ENCODE data around the gene LDHAL6A. TPM values are rescaled to one million over a fixed set of nuclear protein-coding genes. Genes with fewer than 3 reads are reported as not detected.

Gene LDHAL6A
- polyA plus RNA-seq, 1 donor from 2014 or later, result not detected

DNA sequence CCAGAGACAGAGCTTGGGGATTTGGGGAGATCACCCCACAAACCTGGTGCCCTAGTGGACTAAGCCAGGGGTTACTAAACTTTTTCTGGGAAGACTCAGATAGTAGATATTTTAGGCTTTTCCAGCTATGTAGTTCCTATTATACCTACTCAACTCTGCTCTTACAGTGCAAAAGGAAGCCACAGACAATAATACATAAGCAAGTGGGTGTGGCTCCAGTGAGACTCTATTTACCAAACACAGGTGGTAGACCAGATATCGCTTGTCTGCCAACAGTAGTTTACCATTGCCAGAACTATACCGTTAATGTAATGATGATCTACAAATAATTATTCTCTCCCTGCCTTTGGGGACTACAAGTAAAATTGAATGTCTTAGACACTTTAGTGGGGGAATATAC, 36.6 kb upstream of the LDHAL6A start:
- Histone ChIP-seq H3K79me2 (replicated peaks; ENCODE audit: insufficient read depth, low read length) (no peaks in the 10 kb centered on the region), H2AFZ (ENCODE audit: low read depth, low read length) (no peak overlapping the region), H4K20me1 (ENCODE audit: insufficient read depth) (no peaks in the 10 kb centered on the region), H3K9me2 (ENCODE audit: insufficient read depth, low read length) (no peaks in the 10 kb centered on the region), H3K36me3 (ENCODE audit: insufficient read depth, low read length) (no peaks in the 10 kb centered on the region), H3K4me3 (ENCODE audit: low read length) (no peak overlapping the region), H3K9ac (ENCODE audit: low read length) (no peak overlapping the region), H3F3A (ENCODE audit: insufficient read depth, low read length, poor library complexity, severe bottlenecking) (no peaks in the 10 kb centered on the region), H3K9me3 (ENCODE audit: low read length) (no peaks in the 10 kb centered on the region), H3K27me3 (ENCODE audit: insufficient read depth, low read depth, low read length) (no peaks in the 10 kb centered on the region), H3K27ac (ENCODE audit: low read length) (no peak overlapping the region), H3K4me2 (ENCODE audit: low read length) (no peak overlapping the region)
- TF ChIP-seq SMC3 (conservative IDR thresholded peaks at IDR 0.05; ENCODE audit: poor library complexity), result no peak
- TF ChIP-seq MXI1 (conservative IDR thresholded peaks at IDR 0.05; ENCODE audit: poor library complexity, severe bottlenecking), result no peak
- TF ChIP-seq, protein P1, sequence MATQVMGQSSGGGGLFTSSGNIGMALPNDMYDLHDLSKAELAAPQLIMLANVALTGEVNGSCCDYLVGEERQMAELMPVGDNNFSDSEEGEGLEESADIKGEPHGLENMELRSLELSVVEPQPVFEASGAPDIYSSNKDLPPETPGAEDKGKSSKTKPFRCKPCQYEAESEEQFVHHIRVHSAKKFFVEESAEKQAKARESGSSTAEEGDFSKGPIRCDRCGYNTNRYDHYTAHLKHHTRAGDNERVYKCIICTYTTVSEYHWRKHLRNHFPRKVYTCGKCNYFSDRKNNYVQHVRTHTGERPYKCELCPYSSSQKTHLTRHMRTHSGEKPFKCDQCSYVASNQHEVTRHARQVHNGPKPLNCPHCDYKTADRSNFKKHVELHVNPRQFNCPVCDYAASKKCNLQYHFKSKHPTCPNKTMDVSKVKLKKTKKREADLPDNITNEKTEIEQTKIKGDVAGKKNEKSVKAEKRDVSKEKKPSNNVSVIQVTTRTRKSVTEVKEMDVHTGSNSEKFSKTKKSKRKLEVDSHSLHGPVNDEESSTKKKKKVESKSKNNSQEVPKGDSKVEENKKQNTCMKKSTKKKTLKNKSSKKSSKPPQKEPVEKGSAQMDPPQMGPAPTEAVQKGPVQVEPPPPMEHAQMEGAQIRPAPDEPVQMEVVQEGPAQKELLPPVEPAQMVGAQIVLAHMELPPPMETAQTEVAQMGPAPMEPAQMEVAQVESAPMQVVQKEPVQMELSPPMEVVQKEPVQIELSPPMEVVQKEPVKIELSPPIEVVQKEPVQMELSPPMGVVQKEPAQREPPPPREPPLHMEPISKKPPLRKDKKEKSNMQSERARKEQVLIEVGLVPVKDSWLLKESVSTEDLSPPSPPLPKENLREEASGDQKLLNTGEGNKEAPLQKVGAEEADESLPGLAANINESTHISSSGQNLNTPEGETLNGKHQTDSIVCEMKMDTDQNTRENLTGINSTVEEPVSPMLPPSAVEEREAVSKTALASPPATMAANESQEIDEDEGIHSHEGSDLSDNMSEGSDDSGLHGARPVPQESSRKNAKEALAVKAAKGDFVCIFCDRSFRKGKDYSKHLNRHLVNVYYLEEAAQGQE (IDR thresholded peaks at IDR 0.05; ENCODE audit: borderline replicate concordance), result no peak
- TF ChIP-seq TAF1 (IDR thresholded peaks at IDR 0.05; ENCODE audit: low read depth), result no peak
- TF ChIP-seq RAD21 (conservative IDR thresholded peaks at IDR 0.05), result no peak

DNA sequence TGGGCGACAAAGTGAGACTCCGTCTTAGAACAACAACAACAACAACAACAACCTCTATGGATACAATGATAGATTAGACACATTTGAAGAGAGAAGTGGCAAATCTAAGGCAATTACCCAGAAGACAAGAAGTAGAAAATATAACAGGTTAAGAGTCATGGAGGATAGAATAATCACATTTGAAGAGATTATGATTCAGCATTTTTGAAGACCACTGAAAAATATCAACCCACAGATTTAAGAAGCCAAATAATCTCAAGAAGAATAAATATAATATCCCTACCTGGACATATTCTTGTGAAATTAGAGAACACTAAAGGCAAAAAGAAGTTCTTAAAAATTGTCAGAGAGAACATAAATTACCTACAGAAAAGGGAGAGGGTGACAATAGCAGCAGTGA, 35.6 kb upstream of the LDHAL6A start:
- H3F3A ChIP-seq (ENCODE audit: insufficient read depth, low read length, poor library complexity, severe bottlenecking), result no peaks in the 10 kb centered on the region
- H3K79me2 ChIP-seq (replicated peaks; ENCODE audit: insufficient read depth, low read length), result no peaks in the 10 kb centered on the region
- no peak for TF ChIP-seq POLR2AphosphoS5 (IDR thresholded peaks at IDR 0.05)
- TF ChIP-seq EZH2 (IDR thresholded peaks at IDR 0.05; ENCODE audit: borderline replicate concordance, insufficient read depth, low read length, poor library complexity, severe bottlenecking), result no peak
- TF ChIP-seq MXI1 (conservative IDR thresholded peaks at IDR 0.05; ENCODE audit: poor library complexity, severe bottlenecking), result no peak
- H3K36me3 ChIP-seq (ENCODE audit: insufficient read depth, low read length), result no peaks in the 10 kb centered on the region
- H4K20me1 ChIP-seq (ENCODE audit: insufficient read depth), result no peaks in the 10 kb centered on the region
- no peak overlapping the region for H3K4me3 ChIP-seq (ENCODE audit: low read length)
- no peaks in the 10 kb centered on the region for H3K27me3 ChIP-seq (ENCODE audit: insufficient read depth, low read depth, low read length)
- H3K4me2 ChIP-seq (ENCODE audit: low read length), result no peak overlapping the region
- H3K9ac ChIP-seq (ENCODE audit: low read length), result no peak overlapping the region
- no peak overlapping the region for H3K27ac ChIP-seq (ENCODE audit: low read length)
- H2AFZ ChIP-seq (ENCODE audit: low read depth, low read length), result peak overlapping the region; percentile 56
- no peaks in the 10 kb centered on the region for H3K9me2 ChIP-seq (ENCODE audit: insufficient read depth, low read length)
- H3K9me3 ChIP-seq (ENCODE audit: low read length), result no peaks in the 10 kb centered on the region

DNA sequence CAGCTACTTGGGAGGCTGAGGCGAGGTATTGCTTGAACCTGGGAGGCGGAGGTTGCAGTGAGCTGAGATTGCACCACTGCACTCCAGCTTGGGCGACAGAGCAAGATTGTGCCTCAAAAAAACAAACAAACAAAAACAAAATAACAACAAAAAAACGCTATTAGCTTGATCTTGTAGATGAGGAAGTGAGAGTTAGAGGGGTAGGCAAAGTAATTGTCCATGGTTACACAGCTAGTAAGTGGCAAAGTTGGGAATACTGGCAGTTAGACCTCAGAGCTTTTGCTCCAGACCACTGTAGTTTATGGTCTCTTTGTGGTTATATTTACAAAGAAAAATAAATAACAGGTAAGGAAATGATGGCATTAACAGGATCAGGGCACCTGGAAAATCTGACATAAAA, 28.4 kb upstream of the LDHAL6A start:
- H3K9me2 ChIP-seq (ENCODE audit: insufficient read depth, low read length), result no peaks in the 10 kb centered on the region
- TF ChIP-seq EZH2 (IDR thresholded peaks at IDR 0.05; ENCODE audit: borderline replicate concordance, insufficient read depth, low read length, poor library complexity, severe bottlenecking) (no peak), MXI1 (conservative IDR thresholded peaks at IDR 0.05; ENCODE audit: poor library complexity, severe bottlenecking) (no peak), POLR2AphosphoS5 (IDR thresholded peaks at IDR 0.05) (no peak), SMC3 (conservative IDR thresholded peaks at IDR 0.05; ENCODE audit: poor library complexity) (no peak), TAF1 (IDR thresholded peaks at IDR 0.05; ENCODE audit: low read depth) (no peak)
- TF ChIP-seq, protein P1 (IDR thresholded peaks at IDR 0.05; ENCODE audit: borderline replicate concordance), result no peak
- TF ChIP-seq, protein P2, sequence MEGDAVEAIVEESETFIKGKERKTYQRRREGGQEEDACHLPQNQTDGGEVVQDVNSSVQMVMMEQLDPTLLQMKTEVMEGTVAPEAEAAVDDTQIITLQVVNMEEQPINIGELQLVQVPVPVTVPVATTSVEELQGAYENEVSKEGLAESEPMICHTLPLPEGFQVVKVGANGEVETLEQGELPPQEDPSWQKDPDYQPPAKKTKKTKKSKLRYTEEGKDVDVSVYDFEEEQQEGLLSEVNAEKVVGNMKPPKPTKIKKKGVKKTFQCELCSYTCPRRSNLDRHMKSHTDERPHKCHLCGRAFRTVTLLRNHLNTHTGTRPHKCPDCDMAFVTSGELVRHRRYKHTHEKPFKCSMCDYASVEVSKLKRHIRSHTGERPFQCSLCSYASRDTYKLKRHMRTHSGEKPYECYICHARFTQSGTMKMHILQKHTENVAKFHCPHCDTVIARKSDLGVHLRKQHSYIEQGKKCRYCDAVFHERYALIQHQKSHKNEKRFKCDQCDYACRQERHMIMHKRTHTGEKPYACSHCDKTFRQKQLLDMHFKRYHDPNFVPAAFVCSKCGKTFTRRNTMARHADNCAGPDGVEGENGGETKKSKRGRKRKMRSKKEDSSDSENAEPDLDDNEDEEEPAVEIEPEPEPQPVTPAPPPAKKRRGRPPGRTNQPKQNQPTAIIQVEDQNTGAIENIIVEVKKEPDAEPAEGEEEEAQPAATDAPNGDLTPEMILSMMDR (IDR thresholded peaks at IDR 0.05; ENCODE audit: poor library complexity, severe bottlenecking), result no peak
- H3K27me3 ChIP-seq (ENCODE audit: insufficient read depth, low read depth, low read length), result no peaks in the 10 kb centered on the region
- H2AFZ ChIP-seq (ENCODE audit: low read depth, low read length), result no peak overlapping the region
- no peak overlapping the region for H3K4me3 ChIP-seq (ENCODE audit: low read length)
- H3K4me2 ChIP-seq (ENCODE audit: low read length), result no peak overlapping the region
- no peaks in the 10 kb centered on the region for H3F3A ChIP-seq (ENCODE audit: insufficient read depth, low read length, poor library complexity, severe bottlenecking)
- H3K9me3 ChIP-seq (ENCODE audit: low read length), result no peaks in the 10 kb centered on the region
- no peaks in the 10 kb centered on the region for H3K79me2 ChIP-seq (replicated peaks; ENCODE audit: insufficient read depth, low read length)
- no peaks in the 10 kb centered on the region for H4K20me1 ChIP-seq (ENCODE audit: insufficient read depth)
- no peak overlapping the region for H3K9ac ChIP-seq (ENCODE audit: low read length)
- no peaks in the 10 kb centered on the region for H3K36me3 ChIP-seq (ENCODE audit: insufficient read depth, low read length)
- H3K27ac ChIP-seq (ENCODE audit: low read length), result no peak overlapping the region

Measured in neural cell (in vitro differentiated cells).